Peyer's patch (tissue), 4 donors: Measurements from ENCODE around the gene CRY2.

Experiments used
- POLR2A ChIP-seq, 2 donors: fragments of 450-650 bp; IDR thresholded peaks; one replicate each; pipeline ENCODE4 v1.5.1; 2017; ENCODE audit warnings: antibody characterized with exemption in 2 of 2, mild to moderate bottlenecking in 2 of 2, moderate library complexity in 2 of 2
- TF ChIP-seq, protein P1 (sequence below), 6 experiments: fragments of 450-650 bp in 4 of 6; fragments of 200-600 bp in 2 of 6; sonication (generic) in 1 of 6; IDR thresholded peaks; one replicate each; pipeline ENCODE4 v1.5.1; 2017 to 2019; ENCODE audit warnings: antibody characterized with exemption in 6 of 6, mild to moderate bottlenecking in 3 of 6, moderate library complexity in 1 of 6

DNA sequence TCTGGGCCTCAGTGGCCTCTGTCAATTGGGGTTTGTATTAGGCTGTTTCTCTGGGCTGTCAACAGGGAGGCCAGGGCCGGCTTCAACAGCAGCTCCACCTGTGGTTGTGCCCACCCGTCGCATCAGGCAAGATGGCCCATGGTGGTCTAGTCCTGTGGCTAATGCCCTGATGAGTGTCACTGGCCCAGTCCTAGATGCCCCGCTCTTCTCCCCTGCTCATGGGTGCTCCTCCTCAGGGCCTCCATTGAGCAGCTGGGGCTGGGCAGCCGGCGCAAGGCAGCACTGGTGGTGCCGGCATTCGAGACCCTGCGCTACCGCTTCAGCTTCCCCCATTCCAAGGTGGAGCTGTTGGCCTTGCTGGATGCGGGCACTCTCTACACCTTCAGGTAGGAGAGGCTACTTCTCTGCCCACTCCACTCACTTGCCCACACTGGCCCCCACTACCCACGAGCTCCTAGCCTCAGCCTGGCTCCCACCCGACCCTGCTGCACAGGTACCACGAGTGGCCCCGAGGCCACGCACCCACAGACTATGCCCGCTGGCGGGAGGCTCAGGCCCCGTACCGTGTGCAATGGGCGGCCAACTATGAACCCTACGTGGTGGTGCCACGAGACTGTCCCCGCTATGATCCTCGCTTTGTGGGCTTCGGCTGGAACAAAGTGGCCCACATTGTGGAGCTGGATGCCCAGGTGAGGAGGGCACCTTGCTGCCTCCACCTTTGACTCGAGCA is 80.6 kb downstream of the CRY2 start:
- no peak for TF ChIP-seq POLR2A (IDR thresholded peaks at IDR 0.05)
- TF ChIP-seq, protein P1, sequence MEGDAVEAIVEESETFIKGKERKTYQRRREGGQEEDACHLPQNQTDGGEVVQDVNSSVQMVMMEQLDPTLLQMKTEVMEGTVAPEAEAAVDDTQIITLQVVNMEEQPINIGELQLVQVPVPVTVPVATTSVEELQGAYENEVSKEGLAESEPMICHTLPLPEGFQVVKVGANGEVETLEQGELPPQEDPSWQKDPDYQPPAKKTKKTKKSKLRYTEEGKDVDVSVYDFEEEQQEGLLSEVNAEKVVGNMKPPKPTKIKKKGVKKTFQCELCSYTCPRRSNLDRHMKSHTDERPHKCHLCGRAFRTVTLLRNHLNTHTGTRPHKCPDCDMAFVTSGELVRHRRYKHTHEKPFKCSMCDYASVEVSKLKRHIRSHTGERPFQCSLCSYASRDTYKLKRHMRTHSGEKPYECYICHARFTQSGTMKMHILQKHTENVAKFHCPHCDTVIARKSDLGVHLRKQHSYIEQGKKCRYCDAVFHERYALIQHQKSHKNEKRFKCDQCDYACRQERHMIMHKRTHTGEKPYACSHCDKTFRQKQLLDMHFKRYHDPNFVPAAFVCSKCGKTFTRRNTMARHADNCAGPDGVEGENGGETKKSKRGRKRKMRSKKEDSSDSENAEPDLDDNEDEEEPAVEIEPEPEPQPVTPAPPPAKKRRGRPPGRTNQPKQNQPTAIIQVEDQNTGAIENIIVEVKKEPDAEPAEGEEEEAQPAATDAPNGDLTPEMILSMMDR (IDR thresholded peaks at IDR 0.05), result no peak
